Measurements from ENCODE around the gene TNFSF13.

DNA sequence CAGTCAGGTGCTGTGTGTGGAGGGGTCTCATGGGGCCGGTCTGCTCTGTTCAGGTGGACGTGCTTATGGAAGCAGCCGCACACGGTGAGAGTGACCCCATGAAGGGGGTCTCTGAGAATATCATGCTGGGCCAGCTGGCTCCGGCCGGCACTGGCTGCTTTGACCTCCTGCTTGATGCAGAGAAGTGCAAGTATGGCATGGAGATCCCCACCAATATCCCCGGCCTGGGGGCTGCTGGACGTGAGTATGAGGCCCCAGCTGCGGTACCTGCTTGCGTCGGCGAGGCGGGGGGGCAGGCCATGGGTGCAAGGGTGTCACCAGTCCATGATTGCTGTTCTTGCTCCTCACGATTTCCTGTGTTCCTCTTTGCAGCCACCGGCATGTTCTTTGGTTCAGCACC lies 46.4 kb upstream of the TNFSF13 start:
- TF ChIP-seq EZH2 (IDR thresholded peaks at IDR 0.05; ENCODE audit: borderline replicate concordance, insufficient read depth, low read length, poor library complexity, severe bottlenecking) (no peak), POLR2AphosphoS5 (IDR thresholded peaks at IDR 0.05) (no peak), EP300 (conservative IDR thresholded peaks at IDR 0.05; ENCODE audit: poor library complexity, severe bottlenecking) (no peak), TAF1 (IDR thresholded peaks at IDR 0.05; ENCODE audit: low read depth) (no peak), RAD21 (conservative IDR thresholded peaks at IDR 0.05) (no peak), MXI1 (conservative IDR thresholded peaks at IDR 0.05; ENCODE audit: poor library complexity, severe bottlenecking) (no peak), SMC3 (conservative IDR thresholded peaks at IDR 0.05; ENCODE audit: poor library complexity) (no peak)
- TF ChIP-seq, protein P1, sequence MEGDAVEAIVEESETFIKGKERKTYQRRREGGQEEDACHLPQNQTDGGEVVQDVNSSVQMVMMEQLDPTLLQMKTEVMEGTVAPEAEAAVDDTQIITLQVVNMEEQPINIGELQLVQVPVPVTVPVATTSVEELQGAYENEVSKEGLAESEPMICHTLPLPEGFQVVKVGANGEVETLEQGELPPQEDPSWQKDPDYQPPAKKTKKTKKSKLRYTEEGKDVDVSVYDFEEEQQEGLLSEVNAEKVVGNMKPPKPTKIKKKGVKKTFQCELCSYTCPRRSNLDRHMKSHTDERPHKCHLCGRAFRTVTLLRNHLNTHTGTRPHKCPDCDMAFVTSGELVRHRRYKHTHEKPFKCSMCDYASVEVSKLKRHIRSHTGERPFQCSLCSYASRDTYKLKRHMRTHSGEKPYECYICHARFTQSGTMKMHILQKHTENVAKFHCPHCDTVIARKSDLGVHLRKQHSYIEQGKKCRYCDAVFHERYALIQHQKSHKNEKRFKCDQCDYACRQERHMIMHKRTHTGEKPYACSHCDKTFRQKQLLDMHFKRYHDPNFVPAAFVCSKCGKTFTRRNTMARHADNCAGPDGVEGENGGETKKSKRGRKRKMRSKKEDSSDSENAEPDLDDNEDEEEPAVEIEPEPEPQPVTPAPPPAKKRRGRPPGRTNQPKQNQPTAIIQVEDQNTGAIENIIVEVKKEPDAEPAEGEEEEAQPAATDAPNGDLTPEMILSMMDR (IDR thresholded peaks at IDR 0.05; ENCODE audit: poor library complexity, severe bottlenecking) = no peak
- TF ChIP-seq, protein P2, sequence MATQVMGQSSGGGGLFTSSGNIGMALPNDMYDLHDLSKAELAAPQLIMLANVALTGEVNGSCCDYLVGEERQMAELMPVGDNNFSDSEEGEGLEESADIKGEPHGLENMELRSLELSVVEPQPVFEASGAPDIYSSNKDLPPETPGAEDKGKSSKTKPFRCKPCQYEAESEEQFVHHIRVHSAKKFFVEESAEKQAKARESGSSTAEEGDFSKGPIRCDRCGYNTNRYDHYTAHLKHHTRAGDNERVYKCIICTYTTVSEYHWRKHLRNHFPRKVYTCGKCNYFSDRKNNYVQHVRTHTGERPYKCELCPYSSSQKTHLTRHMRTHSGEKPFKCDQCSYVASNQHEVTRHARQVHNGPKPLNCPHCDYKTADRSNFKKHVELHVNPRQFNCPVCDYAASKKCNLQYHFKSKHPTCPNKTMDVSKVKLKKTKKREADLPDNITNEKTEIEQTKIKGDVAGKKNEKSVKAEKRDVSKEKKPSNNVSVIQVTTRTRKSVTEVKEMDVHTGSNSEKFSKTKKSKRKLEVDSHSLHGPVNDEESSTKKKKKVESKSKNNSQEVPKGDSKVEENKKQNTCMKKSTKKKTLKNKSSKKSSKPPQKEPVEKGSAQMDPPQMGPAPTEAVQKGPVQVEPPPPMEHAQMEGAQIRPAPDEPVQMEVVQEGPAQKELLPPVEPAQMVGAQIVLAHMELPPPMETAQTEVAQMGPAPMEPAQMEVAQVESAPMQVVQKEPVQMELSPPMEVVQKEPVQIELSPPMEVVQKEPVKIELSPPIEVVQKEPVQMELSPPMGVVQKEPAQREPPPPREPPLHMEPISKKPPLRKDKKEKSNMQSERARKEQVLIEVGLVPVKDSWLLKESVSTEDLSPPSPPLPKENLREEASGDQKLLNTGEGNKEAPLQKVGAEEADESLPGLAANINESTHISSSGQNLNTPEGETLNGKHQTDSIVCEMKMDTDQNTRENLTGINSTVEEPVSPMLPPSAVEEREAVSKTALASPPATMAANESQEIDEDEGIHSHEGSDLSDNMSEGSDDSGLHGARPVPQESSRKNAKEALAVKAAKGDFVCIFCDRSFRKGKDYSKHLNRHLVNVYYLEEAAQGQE (IDR thresholded peaks at IDR 0.05; ENCODE audit: borderline replicate concordance) = no peak
